ENCODE results near the gene KPNA4.
"Not testable (repeated sequence)": the region's sequence is repeated elsewhere in the genome, so short reads cannot be mapped to it uniquely, and the experiment has no call there.

KPNA4 gene

GRCh38 chr3:160531311-160531710 is 34.1 kb downstream of the KPNA4 start:
- no peaks in the 10 kb centered on the region for H4K20me1 ChIP-seq (ENCODE audit: insufficient read depth, low read length)
- peaks cover 83% of the 10 kb centered on the region for H3K36me3 ChIP-seq (ENCODE audit: insufficient read depth, low read length)
- H3K79me2 ChIP-seq (ENCODE audit: insufficient read depth, low read length), result 0 out of 2 replicates have a peak, but pooled peaks cover under 1% of the 10 kb centered on the region

DNA sequence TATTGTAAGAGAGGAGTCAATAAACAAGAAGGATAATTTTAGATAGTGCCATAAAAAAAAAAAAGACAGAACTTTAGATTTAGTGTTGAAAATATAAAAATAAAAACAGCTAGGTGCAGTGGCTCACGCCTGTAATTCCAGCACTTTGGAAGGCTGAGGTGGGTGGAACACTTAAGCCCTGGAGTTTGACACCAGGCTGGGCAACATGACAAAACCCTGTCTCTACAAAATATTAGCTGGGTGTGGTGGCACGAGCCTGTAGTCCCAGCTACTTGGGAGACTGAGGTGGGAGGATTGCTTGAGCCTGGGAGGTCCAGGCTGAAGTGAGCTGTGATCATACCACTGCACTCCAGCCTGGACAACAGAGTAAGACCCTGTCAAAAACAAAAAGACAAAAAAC is 49.0 kb downstream of the KPNA4 start:
- not testable (repeated sequence) for H3K4me3 ChIP-seq (ENCODE audit: low read depth, low read length, poor library complexity, severe bottlenecking); H3K9me3 ChIP-seq (ENCODE audit: low read length); H3K4me1 ChIP-seq (ENCODE audit: insufficient read depth, low read length, severe bottlenecking); H3F3A ChIP-seq (ENCODE audit: insufficient read depth, low read length); H4K20me1 ChIP-seq (ENCODE audit: insufficient read depth, low read length); H2AFZ ChIP-seq (ENCODE audit: low read length); H3K27me3 ChIP-seq (ENCODE audit: insufficient read depth, low read length); H3K4me2 ChIP-seq (ENCODE audit: low read length); H3K27ac ChIP-seq (ENCODE audit: low read depth, low read length, poor library complexity, severe bottlenecking); H3K9me2 ChIP-seq (ENCODE audit: low read depth, low read length); H3K9ac ChIP-seq (ENCODE audit: low read length); H3K79me2 ChIP-seq (ENCODE audit: insufficient read depth, low read length)
- peaks cover 93% of the 10 kb centered on the region for H3K36me3 ChIP-seq (ENCODE audit: insufficient read depth, low read length)

More at GRCh38 chr3:160531311-160531710, 34.1 kb downstream of the KPNA4 start:
- H2AFZ ChIP-seq (ENCODE audit: low read length), result no peak overlapping the region
- no peak for TF ChIP-seq EZH2 (IDR thresholded peaks at IDR 0.05; ENCODE audit: borderline replicate concordance, low read length)
- TF ChIP-seq, protein P1, sequence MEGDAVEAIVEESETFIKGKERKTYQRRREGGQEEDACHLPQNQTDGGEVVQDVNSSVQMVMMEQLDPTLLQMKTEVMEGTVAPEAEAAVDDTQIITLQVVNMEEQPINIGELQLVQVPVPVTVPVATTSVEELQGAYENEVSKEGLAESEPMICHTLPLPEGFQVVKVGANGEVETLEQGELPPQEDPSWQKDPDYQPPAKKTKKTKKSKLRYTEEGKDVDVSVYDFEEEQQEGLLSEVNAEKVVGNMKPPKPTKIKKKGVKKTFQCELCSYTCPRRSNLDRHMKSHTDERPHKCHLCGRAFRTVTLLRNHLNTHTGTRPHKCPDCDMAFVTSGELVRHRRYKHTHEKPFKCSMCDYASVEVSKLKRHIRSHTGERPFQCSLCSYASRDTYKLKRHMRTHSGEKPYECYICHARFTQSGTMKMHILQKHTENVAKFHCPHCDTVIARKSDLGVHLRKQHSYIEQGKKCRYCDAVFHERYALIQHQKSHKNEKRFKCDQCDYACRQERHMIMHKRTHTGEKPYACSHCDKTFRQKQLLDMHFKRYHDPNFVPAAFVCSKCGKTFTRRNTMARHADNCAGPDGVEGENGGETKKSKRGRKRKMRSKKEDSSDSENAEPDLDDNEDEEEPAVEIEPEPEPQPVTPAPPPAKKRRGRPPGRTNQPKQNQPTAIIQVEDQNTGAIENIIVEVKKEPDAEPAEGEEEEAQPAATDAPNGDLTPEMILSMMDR (IDR thresholded peaks at IDR 0.05; ENCODE audit: low read length), result no peak
- no peaks in the 10 kb centered on the region for H3K9me3 ChIP-seq (ENCODE audit: low read length)
- no peak overlapping the region for H3K9ac ChIP-seq (ENCODE audit: low read length)
- H3K4me1 ChIP-seq (ENCODE audit: insufficient read depth, low read length, severe bottlenecking), result no peaks in the 10 kb centered on the region
- no peaks in the 10 kb centered on the region for H3K9me2 ChIP-seq (ENCODE audit: low read depth, low read length)
- no peaks in the 10 kb centered on the region for H3F3A ChIP-seq (ENCODE audit: insufficient read depth, low read length)
- H3K27ac ChIP-seq (ENCODE audit: low read depth, low read length, poor library complexity, severe bottlenecking), result no peak overlapping the region
- no peak overlapping the region for H3K4me3 ChIP-seq (ENCODE audit: low read depth, low read length, poor library complexity, severe bottlenecking)
- H3K4me2 ChIP-seq (ENCODE audit: low read length), result no peak overlapping the region
- H3K27me3 ChIP-seq (ENCODE audit: insufficient read depth, low read length), result no peaks in the 10 kb centered on the region

GRCh38 chr3:160501325-160501724 is 64.0 kb downstream of the KPNA4 start:
- TF ChIP-seq EZH2 (IDR thresholded peaks at IDR 0.05; ENCODE audit: borderline replicate concordance, low read length), result no peak
- TF ChIP-seq, protein P1 (IDR thresholded peaks at IDR 0.05; ENCODE audit: low read length), result no peak
- no peaks in the 10 kb centered on the region for H3F3A ChIP-seq (ENCODE audit: insufficient read depth, low read length)
- no peak overlapping the region for H3K4me3 ChIP-seq (ENCODE audit: low read depth, low read length, poor library complexity, severe bottlenecking)
- no peak overlapping the region for H3K27ac ChIP-seq (ENCODE audit: low read depth, low read length, poor library complexity, severe bottlenecking)
- no peaks in the 10 kb centered on the region for H3K9me2 ChIP-seq (ENCODE audit: low read depth, low read length)
- no peaks in the 10 kb centered on the region; the same call in 1 of the 2 replicates for H4K20me1 ChIP-seq (ENCODE audit: insufficient read depth, low read length)
- H3K36me3 ChIP-seq (ENCODE audit: insufficient read depth, low read length), result peaks cover 82% of the 10 kb centered on the region
- H3K4me2 ChIP-seq (ENCODE audit: low read length), result no peak overlapping the region
- no peaks in the 10 kb centered on the region for H3K79me2 ChIP-seq (ENCODE audit: insufficient read depth, low read length)
- H3K27me3 ChIP-seq (ENCODE audit: insufficient read depth, low read length), result no peaks in the 10 kb centered on the region
- H2AFZ ChIP-seq (ENCODE audit: low read length), result no peak overlapping the region
- H3K9me3 ChIP-seq (ENCODE audit: low read length), result no peaks in the 10 kb centered on the region
- H3K9ac ChIP-seq (ENCODE audit: low read length), result no peak overlapping the region
- no peaks in the 10 kb centered on the region for H3K4me1 ChIP-seq (ENCODE audit: insufficient read depth, low read length, severe bottlenecking)

- H3K79me2 ChIP-seq (ENCODE audit: insufficient read depth, low read length), result no peaks in the 10 kb centered on the region
- no peaks in the 10 kb centered on the region for H3K9me2 ChIP-seq (ENCODE audit: low read depth, low read length)
- H3K27ac ChIP-seq (ENCODE audit: low read depth, low read length, poor library complexity, severe bottlenecking), result no peak overlapping the region
- no peaks in the 10 kb centered on the region for H3K9me3 ChIP-seq (ENCODE audit: low read length)
- no peaks in the 10 kb centered on the region for H3F3A ChIP-seq (ENCODE audit: insufficient read depth, low read length)
- no peak overlapping the region for H3K4me2 ChIP-seq (ENCODE audit: low read length)
- H3K27me3 ChIP-seq (ENCODE audit: insufficient read depth, low read length), result no peaks in the 10 kb centered on the region
- no peak overlapping the region for H2AFZ ChIP-seq (ENCODE audit: low read length)
- H3K4me3 ChIP-seq (ENCODE audit: low read depth, low read length, poor library complexity, severe bottlenecking), result no peak overlapping the region
- TF ChIP-seq, protein P1 (IDR thresholded peaks at IDR 0.05; ENCODE audit: low read length), result no peak
- TF ChIP-seq EZH2 (IDR thresholded peaks at IDR 0.05; ENCODE audit: borderline replicate concordance, low read length), result no peak
- H4K20me1 ChIP-seq (ENCODE audit: insufficient read depth, low read length), result no peaks in the 10 kb centered on the region; the same call in 1 of the 2 replicates
- no peaks in the 10 kb centered on the region for H3K4me1 ChIP-seq (ENCODE audit: insufficient read depth, low read length, severe bottlenecking)
- peaks cover 52% of the 10 kb centered on the region for H3K36me3 ChIP-seq (ENCODE audit: insufficient read depth, low read length)
- H3K9ac ChIP-seq (ENCODE audit: low read length), result no peak overlapping the region
Measured at GRCh38 chr3:160498202-160498601, 67.2 kb downstream of the KPNA4 start.

Data from OCI-LY1 (cell line).